Measurements from ENCODE around the gene SELENOS.

The SELENOS gene

GRCh38 chr15:101266034-101266433 lies 11.3 kb downstream of the SELENOS start:
- H3K9me3 ChIP-seq (ENCODE audit: control insufficient read depth, low read length), result no peaks in the 10 kb centered on the region
- H3K4me1 ChIP-seq (ENCODE audit: control insufficient read depth, insufficient read depth, low read length), result no peaks in the 10 kb centered on the region
- peaks cover 5% of the 10 kb centered on the region for H3K36me3 ChIP-seq (ENCODE audit: control insufficient read depth, insufficient read depth, low read length)
- no peaks in the 10 kb centered on the region for H3K27me3 ChIP-seq (ENCODE audit: control insufficient read depth, insufficient read depth, low read length)
- H3K9ac ChIP-seq (ENCODE audit: low read length), result no peak overlapping the region
- no peak overlapping the region for H3K4me3 ChIP-seq (ENCODE audit: low read length)

DNA sequence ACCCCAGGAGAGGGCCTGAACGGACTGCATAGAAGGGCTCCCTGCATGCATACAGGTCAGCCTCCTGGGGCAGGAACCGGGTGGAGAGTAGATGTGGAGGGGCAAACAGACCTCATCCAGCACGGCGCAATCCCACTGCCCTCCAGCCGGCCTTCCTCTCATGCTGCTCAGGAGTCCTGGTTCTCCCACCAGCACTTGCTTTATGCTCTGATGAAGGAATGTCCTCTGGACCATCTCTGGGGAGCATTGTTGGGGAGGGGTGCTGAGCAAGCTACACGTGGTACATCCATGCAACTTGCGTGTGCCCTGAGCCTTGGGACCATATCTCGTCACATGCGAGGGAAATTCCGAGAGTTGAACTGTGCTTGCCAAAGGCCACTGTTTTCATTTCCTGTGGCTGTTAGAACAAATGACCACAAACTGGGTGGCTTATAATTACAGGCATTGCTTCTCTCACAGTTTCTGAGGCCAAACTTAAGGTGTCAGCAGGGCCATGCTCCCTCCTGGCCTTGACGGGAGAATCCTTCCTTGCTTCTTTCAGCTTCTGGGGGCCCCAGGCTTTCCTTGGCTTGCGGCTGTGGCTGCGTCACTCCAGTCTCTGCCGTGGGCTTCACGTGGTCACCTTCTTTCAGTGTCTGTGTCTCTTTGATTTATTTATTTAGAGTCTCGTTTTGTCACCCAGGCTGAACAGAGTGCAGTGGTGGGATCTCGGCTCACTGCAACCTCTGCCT lies 12.2 kb downstream of the SELENOS start:
- Histone ChIP-seq H3K4me1 (ENCODE audit: control insufficient read depth, insufficient read depth, low read length) (no peaks in the 10 kb centered on the region), H3K9me3 (ENCODE audit: control insufficient read depth, low read length) (no peaks in the 10 kb centered on the region), H3K9ac (ENCODE audit: low read length) (no peak overlapping the region), H3K27me3 (ENCODE audit: control insufficient read depth, insufficient read depth, low read length) (no peaks in the 10 kb centered on the region), H3K36me3 (ENCODE audit: control insufficient read depth, insufficient read depth, low read length) (no peaks in the 10 kb centered on the region), H3K4me3 (ENCODE audit: low read length) (no peak overlapping the region)

DNA sequence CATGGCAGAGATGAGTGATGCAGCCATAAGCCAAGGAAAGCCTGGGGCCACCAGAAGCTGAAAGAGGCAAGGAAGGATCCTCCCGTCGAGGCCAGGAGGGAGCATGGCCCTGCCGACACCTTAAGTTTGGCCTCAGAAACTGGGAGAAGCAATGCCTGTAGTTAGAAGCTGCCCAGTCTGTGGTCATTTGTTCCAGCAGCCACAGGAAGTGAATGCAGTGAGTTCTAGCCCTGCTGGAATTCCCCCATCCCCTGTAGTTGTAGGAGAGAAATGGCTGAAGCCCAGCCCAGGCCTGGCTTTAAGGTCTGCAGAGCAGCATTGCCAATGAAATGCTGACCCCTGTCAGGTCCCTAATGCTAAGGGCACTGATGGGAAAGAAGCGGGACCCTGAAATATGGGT lies 13.3 kb downstream of the SELENOS start:
- Histone ChIP-seq H3K27me3 (ENCODE audit: control insufficient read depth, insufficient read depth, low read length) (no peaks in the 10 kb centered on the region), H3K9me3 (ENCODE audit: control insufficient read depth, low read length) (no peaks in the 10 kb centered on the region), H3K4me3 (ENCODE audit: low read length) (no peak overlapping the region), H3K4me1 (ENCODE audit: control insufficient read depth, insufficient read depth, low read length) (no peaks in the 10 kb centered on the region), H3K9ac (ENCODE audit: low read length) (no peak overlapping the region), H3K36me3 (ENCODE audit: control insufficient read depth, insufficient read depth, low read length) (no peaks in the 10 kb centered on the region)

DNA sequence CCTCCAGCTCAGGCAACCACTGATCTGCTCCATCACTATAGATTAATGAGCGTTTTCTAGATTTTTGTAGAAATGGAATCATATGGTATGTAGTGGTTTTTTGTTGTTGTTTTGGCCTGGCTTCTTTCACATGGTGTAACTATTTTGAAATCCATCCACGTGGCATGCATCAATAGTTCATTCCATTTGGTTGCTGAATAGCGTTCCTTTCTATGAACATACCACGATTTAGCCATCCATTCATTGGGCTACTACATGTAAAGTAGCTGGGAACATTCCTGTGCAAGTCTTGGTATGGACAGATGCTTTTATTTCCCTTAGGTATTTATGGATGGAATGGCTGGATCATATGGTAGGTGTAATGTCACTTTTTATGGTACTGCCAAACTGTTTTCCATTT lies 14.7 kb downstream of the SELENOS start:
- Histone ChIP-seq H3K27me3 (ENCODE audit: control insufficient read depth, insufficient read depth, low read length) (no peaks in the 10 kb centered on the region), H3K4me1 (ENCODE audit: control insufficient read depth, insufficient read depth, low read length) (no peaks in the 10 kb centered on the region), H3K9ac (ENCODE audit: low read length) (no peak overlapping the region)

GRCh38 chr15:101258238-101259144 lies 18.8 kb downstream of the SELENOS start:
- Histone ChIP-seq H3K4me1 (ENCODE audit: control insufficient read depth, insufficient read depth, low read length) (peaks cover 8% of the 10 kb centered on the region), H3K27me3 (ENCODE audit: control insufficient read depth, insufficient read depth, low read length) (no peaks in the 10 kb centered on the region), H3K9me3 (ENCODE audit: control insufficient read depth, low read length) (no peaks in the 10 kb centered on the region), H3K4me3 (ENCODE audit: low read length) (no peak overlapping the region), H3K36me3 (ENCODE audit: control insufficient read depth, insufficient read depth, low read length) (no peaks in the 10 kb centered on the region), H3K9ac (ENCODE audit: low read length) (no peak overlapping the region)

More for the DNA sequence above, 14.7 kb downstream of the SELENOS start:
- Histone ChIP-seq H3K4me3 (ENCODE audit: low read length) (no peak overlapping the region), H3K36me3 (ENCODE audit: control insufficient read depth, insufficient read depth, low read length) (no peaks in the 10 kb centered on the region), H3K9me3 (ENCODE audit: control insufficient read depth, low read length) (no peaks in the 10 kb centered on the region)

- Histone ChIP-seq H3K4me3 (ENCODE audit: low read length) (no peak overlapping the region), H3K36me3 (ENCODE audit: control insufficient read depth, insufficient read depth, low read length) (no peaks in the 10 kb centered on the region), H3K4me1 (ENCODE audit: control insufficient read depth, insufficient read depth, low read length) (peaks cover 15% of the 10 kb centered on the region), H3K9ac (ENCODE audit: low read length) (no peak overlapping the region), H3K27me3 (ENCODE audit: control insufficient read depth, insufficient read depth, low read length) (no peaks in the 10 kb centered on the region), H3K9me3 (ENCODE audit: control insufficient read depth, low read length) (no peaks in the 10 kb centered on the region)
Measured at GRCh38 chr15:101256757-101257156, 20.5 kb downstream of the SELENOS start.

GRCh38 chr15:101255615-101256241 lies 21.6 kb downstream of the SELENOS start:
- H3K4me3 ChIP-seq (ENCODE audit: low read length), result no peak overlapping the region
- H3K9ac ChIP-seq (ENCODE audit: low read length), result no peak overlapping the region
- no peaks in the 10 kb centered on the region for H3K9me3 ChIP-seq (ENCODE audit: control insufficient read depth, low read length)
- peaks cover 15% of the 10 kb centered on the region for H3K4me1 ChIP-seq (ENCODE audit: control insufficient read depth, insufficient read depth, low read length)
- no peaks in the 10 kb centered on the region for H3K36me3 ChIP-seq (ENCODE audit: control insufficient read depth, insufficient read depth, low read length)
- H3K27me3 ChIP-seq (ENCODE audit: control insufficient read depth, insufficient read depth, low read length), result no peaks in the 10 kb centered on the region

- Histone ChIP-seq H3K9ac (ENCODE audit: low read length) (no peak overlapping the region), H3K27me3 (ENCODE audit: control insufficient read depth, insufficient read depth, low read length) (no peaks in the 10 kb centered on the region), H3K9me3 (ENCODE audit: control insufficient read depth, low read length) (no peaks in the 10 kb centered on the region), H3K4me1 (ENCODE audit: control insufficient read depth, insufficient read depth, low read length) (peaks cover 22% of the 10 kb centered on the region), H3K36me3 (ENCODE audit: control insufficient read depth, insufficient read depth, low read length) (no peaks in the 10 kb centered on the region), H3K4me3 (ENCODE audit: low read length) (no peak overlapping the region)
Measured at GRCh38 chr15:101255051-101255395, 22.3 kb downstream of the SELENOS start.

- no peaks in the 10 kb centered on the region for H3K27me3 ChIP-seq (ENCODE audit: control insufficient read depth, insufficient read depth, low read length)
- H3K4me3 ChIP-seq (ENCODE audit: low read length), result no peak overlapping the region
- H3K9ac ChIP-seq (ENCODE audit: low read length), result no peak overlapping the region
- H3K4me1 ChIP-seq (ENCODE audit: control insufficient read depth, insufficient read depth, low read length), result peaks cover 27% of the 10 kb centered on the region
- H3K36me3 ChIP-seq (ENCODE audit: control insufficient read depth, insufficient read depth, low read length), result no peaks in the 10 kb centered on the region
- no peaks in the 10 kb centered on the region for H3K9me3 ChIP-seq (ENCODE audit: control insufficient read depth, low read length)
Measured at GRCh38 chr15:101254157-101255050, 22.9 kb downstream of the SELENOS start.

DNA sequence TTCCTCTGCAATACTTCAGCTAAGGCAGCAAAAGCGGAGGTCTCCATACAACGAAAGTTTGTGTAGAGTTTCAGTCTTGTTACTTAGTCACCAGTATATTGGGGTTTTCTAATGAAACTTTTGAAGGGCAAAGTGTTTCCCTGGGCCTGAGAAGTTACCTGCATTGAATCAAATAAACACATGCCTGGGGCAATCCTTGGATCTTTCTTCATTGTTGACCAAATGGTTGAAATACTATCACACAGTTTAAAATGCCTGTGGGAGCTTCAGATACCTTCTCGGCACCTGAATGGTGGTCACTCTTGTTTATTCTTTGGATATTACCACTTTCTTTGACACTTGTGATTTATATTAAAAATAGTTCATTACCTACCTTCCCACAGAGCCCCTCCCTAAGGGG lies 24.4 kb downstream of the SELENOS start:
- Histone ChIP-seq H3K9me3 (ENCODE audit: control insufficient read depth, low read length) (no peaks in the 10 kb centered on the region), H3K9ac (ENCODE audit: low read length) (peak overlapping the region; percentile 55), H3K27me3 (ENCODE audit: control insufficient read depth, insufficient read depth, low read length) (no peaks in the 10 kb centered on the region), H3K4me3 (ENCODE audit: low read length) (peak overlapping the region; percentile 62), H3K4me1 (ENCODE audit: control insufficient read depth, insufficient read depth, low read length) (peaks cover 32% of the 10 kb centered on the region), H3K36me3 (ENCODE audit: control insufficient read depth, insufficient read depth, low read length) (no peaks in the 10 kb centered on the region)

Measured in mucosa of stomach (tissue), 1 donor.